HepG2 (cell line): ENCODE measurements around the gene LNX2. TPM values are rescaled to one million over a fixed set of nuclear protein-coding genes. Genes with fewer than 3 reads are reported as not detected.

Experiments used
- ARHGAP35 ChIP-seq: sonication (generic); formaldehyde crosslinking; IDR thresholded peaks from 2 replicates; pipeline ENCODE4 v1.9.0; 2022; ENCODE audit warnings: mild to moderate bottlenecking, inconsistent platforms, moderate library complexity, missing genetic modification reagents, borderline replicate concordance
- BRCA1 ChIP-seq: sonication (generic); formaldehyde crosslinking; IDR thresholded peaks from 2 replicates; pipeline ENCODE4 v1.4.0; 2020; ENCODE audit warnings: missing genetic modification reagents
- CHD4 ChIP-seq: fragments of 200-600 bp; sonication (generic); IDR thresholded peaks from 2 replicates; pipeline ENCODE4 v1.7.0; 2017; ENCODE audit warnings: mild to moderate bottlenecking, low read length, borderline replicate concordance
- FOSL2 ChIP-seq: sonication (generic); formaldehyde crosslinking; IDR thresholded peaks from 2 replicates; pipeline ENCODE4 v1.4.0; 2020; ENCODE audit warnings: missing genetic modification reagents
- KDM3A ChIP-seq: IDR thresholded peaks from 2 replicates; pipeline ENCODE4 v1.6.1; 2018; ENCODE audit warnings: low read depth, missing compliant biosample characterization
- NR2F2 ChIP-seq: IDR thresholded peaks from 2 replicates; pipeline ENCODE4 v1.6.1; 2012; ENCODE audit warnings: low read depth, inconsistent platforms, borderline replicate concordance
- ZFP37 ChIP-seq: sonication (generic); formaldehyde crosslinking; IDR thresholded peaks from 2 replicates; pipeline ENCODE4 v1.4.0; 2020; ENCODE audit warnings: missing genetic modification reagents, borderline replicate concordance
- ZNF549 ChIP-seq: sonication (generic); formaldehyde crosslinking; IDR thresholded peaks from 2 replicates; pipeline ENCODE4 v1.5.0; 2020; ENCODE audit warnings: missing genetic modification reagents
- ZNF678 ChIP-seq: sonication (generic); formaldehyde crosslinking; IDR thresholded peaks from 2 replicates; pipeline ENCODE4 v1.4.0; 2020; ENCODE audit warnings: mild to moderate bottlenecking, missing genetic modification reagents
- polyA plus RNA-seq, 8 experiments: library from polyadenylated mRNA; depleted of rRNA in 3 of 8; stranded (reverse) in 7 of 8; unstranded in 1 of 8; fragments of >200 nt; fragmentation: Illumina TruSeq in 4 of 8; extraction: Trizol in 4 of 8; gene quantifications; 2 replicates each; pipeline versions ENCODE4 v1.2.1 to v1.2.3, GENCODE V29; 2011 to 2016; ENCODE audit warnings: low read depth in 4 of 8, missing spikeins in 1 of 8, mixed read lengths in 1 of 8; ENCODE audit not compliant: insufficient read depth in 1 of 8
- total RNA-seq, 5 experiments: library from RNA; depleted of rRNA; stranded (reverse); fragments of >200 nt; fragmentation: Illumina TruSeq; extraction: Trizol; gene quantifications; 2 replicates each; pipeline ENCODE4 v1.2.3, GENCODE V29; 2016; ENCODE audit warnings: low read depth in 1 of 5
- TF ChIP-seq, protein P1 (sequence below): sonication (generic); formaldehyde crosslinking; IDR thresholded peaks from 2 replicates; pipeline ENCODE4 v1.9.0; 2021; ENCODE audit warnings: missing genetic modification reagents, borderline replicate concordance
- TF ChIP-seq, protein P2 (sequence below): sonication (generic); formaldehyde crosslinking; IDR thresholded peaks from 2 replicates; pipeline ENCODE4 v1.8.1; 2023; ENCODE audit warnings: missing genetic modification reagents, inconsistent platforms, borderline replicate concordance
- TF ChIP-seq, protein P3 (sequence below): sonication (generic); formaldehyde crosslinking; IDR thresholded peaks from 2 replicates; pipeline ENCODE4 v1.4.0; 2020; ENCODE audit warnings: missing genetic modification reagents

The LNX2 gene
- total and polyA plus RNA-seq, 2 of the 13 experiments (the other 11 are each of a cell fraction or from before 2014, with no cell fraction given): 9.2 to 9.7 TPM

DNA sequence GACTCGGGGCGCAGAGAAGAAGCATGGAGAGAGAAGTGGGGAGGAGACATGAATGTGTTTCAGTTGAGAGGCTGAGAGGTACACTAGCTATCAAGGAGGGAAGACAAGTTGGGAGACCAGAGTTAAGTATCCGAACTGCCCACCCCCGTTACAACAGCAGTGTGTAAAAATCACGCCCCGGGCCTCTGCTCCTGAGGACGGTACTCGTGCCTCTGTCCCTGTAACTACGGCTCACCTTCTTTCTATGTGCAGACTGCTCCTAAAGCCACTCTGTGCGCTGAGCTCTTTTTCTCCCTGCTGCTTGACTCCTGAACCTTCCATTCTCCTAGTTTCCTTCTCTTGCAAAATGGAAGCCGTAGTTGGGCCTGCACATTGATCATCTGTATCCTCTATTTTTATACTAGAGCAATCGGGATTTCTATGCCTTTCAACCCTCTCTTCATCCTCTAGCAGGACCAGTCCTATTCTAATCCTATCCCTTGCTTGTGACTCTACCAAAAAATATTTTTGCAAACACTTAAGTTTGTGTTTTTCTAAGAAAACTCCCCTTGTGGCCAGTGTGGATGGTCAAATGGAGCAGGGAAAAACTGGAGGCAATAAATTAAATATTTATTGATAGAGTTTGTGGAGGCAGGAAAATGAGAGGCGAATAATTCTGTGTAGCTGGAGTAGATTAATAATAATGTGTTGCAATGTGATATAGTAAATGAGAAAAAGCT lies 1.9 kb upstream of the LNX2 start (continued):
- TF ChIP-seq, protein P1, sequence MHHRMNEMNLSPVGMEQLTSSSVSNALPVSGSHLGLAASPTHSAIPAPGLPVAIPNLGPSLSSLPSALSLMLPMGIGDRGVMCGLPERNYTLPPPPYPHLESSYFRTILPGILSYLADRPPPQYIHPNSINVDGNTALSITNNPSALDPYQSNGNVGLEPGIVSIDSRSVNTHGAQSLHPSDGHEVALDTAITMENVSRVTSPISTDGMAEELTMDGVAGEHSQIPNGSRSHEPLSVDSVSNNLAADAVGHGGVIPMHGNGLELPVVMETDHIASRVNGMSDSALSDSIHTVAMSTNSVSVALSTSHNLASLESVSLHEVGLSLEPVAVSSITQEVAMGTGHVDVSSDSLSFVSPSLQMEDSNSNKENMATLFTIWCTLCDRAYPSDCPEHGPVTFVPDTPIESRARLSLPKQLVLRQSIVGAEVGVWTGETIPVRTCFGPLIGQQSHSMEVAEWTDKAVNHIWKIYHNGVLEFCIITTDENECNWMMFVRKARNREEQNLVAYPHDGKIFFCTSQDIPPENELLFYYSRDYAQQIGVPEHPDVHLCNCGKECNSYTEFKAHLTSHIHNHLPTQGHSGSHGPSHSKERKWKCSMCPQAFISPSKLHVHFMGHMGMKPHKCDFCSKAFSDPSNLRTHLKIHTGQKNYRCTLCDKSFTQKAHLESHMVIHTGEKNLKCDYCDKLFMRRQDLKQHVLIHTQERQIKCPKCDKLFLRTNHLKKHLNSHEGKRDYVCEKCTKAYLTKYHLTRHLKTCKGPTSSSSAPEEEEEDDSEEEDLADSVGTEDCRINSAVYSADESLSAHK: no peak
- no peak; the same call in 1 of the 2 replicates for TF ChIP-seq KDM3A
- 0 out of 2 replicates have a peak, but pooled peaks have one; percentile 2 for TF ChIP-seq ZFP37
- no peak for TF ChIP-seq ZNF678
- TF ChIP-seq BRCA1 (CRISPR knock-in tag): 0 out of 2 replicates have a peak, but pooled peaks have one; percentile 11
- no peak for TF ChIP-seq CHD4
- TF ChIP-seq, protein P2, sequence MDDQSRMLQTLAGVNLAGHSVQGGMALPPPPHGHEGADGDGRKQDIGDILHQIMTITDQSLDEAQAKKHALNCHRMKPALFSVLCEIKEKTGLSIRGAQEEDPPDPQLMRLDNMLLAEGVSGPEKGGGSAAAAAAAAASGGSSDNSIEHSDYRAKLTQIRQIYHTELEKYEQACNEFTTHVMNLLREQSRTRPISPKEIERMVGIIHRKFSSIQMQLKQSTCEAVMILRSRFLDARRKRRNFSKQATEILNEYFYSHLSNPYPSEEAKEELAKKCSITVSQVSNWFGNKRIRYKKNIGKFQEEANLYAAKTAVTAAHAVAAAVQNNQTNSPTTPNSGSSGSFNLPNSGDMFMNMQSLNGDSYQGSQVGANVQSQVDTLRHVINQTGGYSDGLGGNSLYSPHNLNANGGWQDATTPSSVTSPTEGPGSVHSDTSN: no peak
- TF ChIP-seq, protein P3, sequence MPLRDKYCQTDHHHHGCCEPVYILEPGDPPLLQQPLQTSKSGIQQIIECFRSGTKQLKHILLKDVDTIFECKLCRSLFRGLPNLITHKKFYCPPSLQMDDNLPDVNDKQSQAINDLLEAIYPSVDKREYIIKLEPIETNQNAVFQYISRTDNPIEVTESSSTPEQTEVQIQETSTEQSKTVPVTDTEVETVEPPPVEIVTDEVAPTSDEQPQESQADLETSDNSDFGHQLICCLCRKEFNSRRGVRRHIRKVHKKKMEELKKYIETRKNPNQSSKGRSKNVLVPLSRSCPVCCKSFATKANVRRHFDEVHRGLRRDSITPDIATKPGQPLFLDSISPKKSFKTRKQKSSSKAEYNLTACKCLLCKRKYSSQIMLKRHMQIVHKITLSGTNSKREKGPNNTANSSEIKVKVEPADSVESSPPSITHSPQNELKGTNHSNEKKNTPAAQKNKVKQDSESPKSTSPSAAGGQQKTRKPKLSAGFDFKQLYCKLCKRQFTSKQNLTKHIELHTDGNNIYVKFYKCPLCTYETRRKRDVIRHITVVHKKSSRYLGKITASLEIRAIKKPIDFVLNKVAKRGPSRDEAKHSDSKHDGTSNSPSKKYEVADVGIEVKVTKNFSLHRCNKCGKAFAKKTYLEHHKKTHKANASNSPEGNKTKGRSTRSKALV (CRISPR knock-in tag): no peak
- no peak for TF ChIP-seq ZNF549 (CRISPR knock-in tag)
- no peak for TF ChIP-seq FOSL2 (CRISPR knock-in tag)
- TF ChIP-seq ARHGAP35 (CRISPR knock-in tag): peak; percentile 4; the same call in 1 of the 2 replicates
- no peak for TF ChIP-seq NR2F2
